Natural killer cell (primary cell): ENCODE results near the gene PLPPR3. TPM values are rescaled to one million over a fixed set of nuclear protein-coding genes. Genes with fewer than 3 reads are reported as not detected.

Experiments
- ATAC-seq, 3 donors: fragments of 150-1000 bp in 2 of 3; fragments of 200-7000 bp in 1 of 3; cut with Tn5 transposase; 1 replicate in 1 of 3; 2 replicates in 2 of 3; pipeline ENCODE4 v1.10.0; 2021; ENCODE audit warnings: mild to moderate bottlenecking in 2 of 3, moderate library complexity in 2 of 3
- DNase-seq, 2 donors: peaks; one replicate each; pipeline versions ENCODE4 v3.0.0 to v3.0.0-alpha.2; 2013 to 2021; ENCODE audit warnings: mixed read lengths in 1 of 2
- H3K27ac ChIP-seq: one replicate; pipeline ENCODE4 v1.5.1; 2013; ENCODE audit warnings: mild to moderate bottlenecking, low read length
- H3K27me3 ChIP-seq: one replicate; pipeline ENCODE4 v1.6.1; 2013; ENCODE audit warnings: low read length; ENCODE audit not compliant: control insufficient read depth, insufficient read depth
- H3K36me3 ChIP-seq: one replicate; pipeline ENCODE4 v1.6.1; 2013; ENCODE audit warnings: low read length; ENCODE audit not compliant: control insufficient read depth, insufficient read depth
- H3K4me1 ChIP-seq: one replicate; pipeline ENCODE4 v1.6.1; 2013; ENCODE audit warnings: low read length; ENCODE audit not compliant: control insufficient read depth, insufficient read depth
- H3K4me3 ChIP-seq: one replicate; pipeline ENCODE4 v1.5.1; 2013; ENCODE audit warnings: low read length
- H3K9me3 ChIP-seq: one replicate; pipeline ENCODE4 v1.6.1; 2013; ENCODE audit warnings: low read length; ENCODE audit not compliant: control insufficient read depth, insufficient read depth
- H3K27ac Mint-ChIP-seq, 2 donors: one replicate each; pipeline ENCODE4 v1.8.0; 2022; ENCODE audit warnings: mild to moderate bottlenecking in 2 of 2, mixed read lengths in 2 of 2, moderate library complexity in 1 of 2
- H3K27me3 Mint-ChIP-seq, 2 donors: one replicate each; pipeline ENCODE4 v1.8.0; 2022; ENCODE audit warnings: low read depth in 2 of 2, mixed read lengths in 2 of 2
- H3K36me3 Mint-ChIP-seq: one replicate; pipeline ENCODE4 v1.8.0; 2022; ENCODE audit warnings: mixed read lengths
- H3K4me1 Mint-ChIP-seq, 2 donors: one replicate each; pipeline ENCODE4 v1.8.0; 2022; ENCODE audit warnings: mixed read lengths in 2 of 2
- H3K4me3 Mint-ChIP-seq: one replicate; pipeline ENCODE4 v1.8.0; 2022; ENCODE audit warnings: mild to moderate bottlenecking, moderate library complexity, mixed read lengths
- H3K9me3 Mint-ChIP-seq, 2 donors: one replicate each; pipeline ENCODE4 v1.8.0; 2022; ENCODE audit warnings: mixed read lengths in 2 of 2
- CTCF ChIP-seq: fragments of 200-600 bp; IDR thresholded peaks from one replicate; pipeline ENCODE4 v1.8.0; 2022; ENCODE audit warnings: antibody characterized with exemption
- WGBS: methylation state at CpG from one replicate; pipeline ENCODE4 v1.1.7; 2013; ENCODE audit warnings: missing lambda C conversion rate; ENCODE audit not compliant: insufficient coverage; 5-methylcytosine and 5-hydroxymethylcytosine counted together
- intact Hi-C: fragments of 100-400 bp; cut with micrococcal nuclease; formaldehyde crosslinking; loops from one replicate; pipeline ENCODE4 v1.14.2; 2022
- total RNA-seq, 4 donors: library from RNA; stranded (reverse); fragments of 120-200 nt in 1 of 4; gene quantifications; one replicate each; pipeline versions ENCODE4 v1.2.3 to v1.2.4, GENCODE V29; 2013 to 2022

PLPPR3 gene
- total RNA-seq, 3 donors from 2014 or later (not counting 1 experiment from before 2014, with no cell fraction given), result not detected

GRCh38 chr19:803099-803561 lies 18.6 kb downstream of the PLPPR3 start:
- H3K27ac Mint-ChIP-seq, result peak overlapping the region in 1 of 2 donors; percentile 46
- H3K9me3 Mint-ChIP-seq, result no peaks in the 10 kb centered on the region
- no peaks in the 10 kb centered on the region for H3K9me3 ChIP-seq
- no peaks in the 10 kb centered on the region for H3K27me3 ChIP-seq
- H3K36me3 Mint-ChIP-seq, result peaks cover 8% of the 10 kb centered on the region
- peaks cover 51% of the 10 kb centered on the region for H3K36me3 ChIP-seq
- no peaks in the 10 kb centered on the region for H3K27me3 Mint-ChIP-seq
- no peak overlapping the region for H3K4me3 ChIP-seq
- no peak overlapping the region for H3K27ac ChIP-seq
- intact Hi-C loops, result no loop called here
- peaks cover 55 to 57% of the 10 kb centered on the region in 2 donors for H3K4me1 Mint-ChIP-seq
- DNase-seq (peak in 1 of 2 donors; percentile 9), ATAC-seq (no peak)
- 94% methylated on average over 17 of the region's 17 CpGs for WGBS
- H3K4me3 Mint-ChIP-seq, result no peak overlapping the region
- no peak for TF ChIP-seq CTCF
- peaks cover 52% of the 10 kb centered on the region for H3K4me1 ChIP-seq

GRCh38 chr19:802498-803098 lies 19.2 kb downstream of the PLPPR3 start:
- WGBS, result 88% methylated on average over 28 of the region's 28 CpGs
- ATAC-seq, result no peak
- H3K27ac Mint-ChIP-seq, result peak overlapping the region in 1 of 2 donors; percentile 46

GRCh38 chr19:801861-802497 lies 19.8 kb downstream of the PLPPR3 start:
- Histone ChIP-seq H3K27me3 (no peaks in the 10 kb centered on the region), H3K9me3 (no peaks in the 10 kb centered on the region), H3K4me1 (peaks cover 53% of the 10 kb centered on the region), H3K4me3 (no peak overlapping the region), H3K27ac (no peak overlapping the region), H3K36me3 (peaks cover 40% of the 10 kb centered on the region)
- Mint-ChIP-seq H3K36me3 (no peaks in the 10 kb centered on the region), H3K4me3 (no peak overlapping the region), H3K9me3 (no peaks in the 10 kb centered on the region), H3K27ac (peak overlapping the region; percentile 46 to 52), H3K27me3 (no peaks in the 10 kb centered on the region), H3K4me1 (peaks cover 51 to 52% of the 10 kb centered on the region in 2 donors)
- ATAC-seq (no peak), DNase-seq (peak in 1 of 2 donors; percentile 15)
- TF ChIP-seq CTCF, result no peak
- 82% methylated on average over 23 of the region's 23 CpGs for WGBS
- intact Hi-C loops, result no loop called here

More at GRCh38 chr19:802498-803098, 19.2 kb downstream of the PLPPR3 start:
- peak in 1 of 2 donors; percentile 11 for DNase-seq
- no peak for TF ChIP-seq CTCF
- Histone ChIP-seq H3K4me3 (no peak overlapping the region), H3K36me3 (peaks cover 47% of the 10 kb centered on the region), H3K27me3 (no peaks in the 10 kb centered on the region), H3K9me3 (no peaks in the 10 kb centered on the region), H3K27ac (no peak overlapping the region), H3K4me1 (peaks cover 53% of the 10 kb centered on the region)
- H3K27me3 Mint-ChIP-seq, result no peaks in the 10 kb centered on the region
- H3K36me3 Mint-ChIP-seq, result peaks cover 5% of the 10 kb centered on the region
- H3K9me3 Mint-ChIP-seq, result no peaks in the 10 kb centered on the region
- peak overlapping the region; percentile 57 for H3K4me3 Mint-ChIP-seq
- peaks cover 55% of the 10 kb centered on the region in 2 donors for H3K4me1 Mint-ChIP-seq
- intact Hi-C loops, result no loop called here
